HepG2 (cell line): ENCODE measurements around the gene TRIO. TPM values are rescaled to one million over a fixed set of nuclear protein-coding genes. Genes with fewer than 3 reads are reported as not detected.
A peak's percentile ranks its signal among the peaks of the same experiment; 100 is the strongest.

Experiments used
- BRF2 ChIP-seq: sonication (generic); formaldehyde crosslinking; IDR thresholded peaks from 2 replicates; pipeline ENCODE4 v1.8.1; 2022; ENCODE audit warnings: mild to moderate bottlenecking, missing genetic modification reagents
- CENPX ChIP-seq: sonication (generic); formaldehyde crosslinking; IDR thresholded peaks from 2 replicates; pipeline ENCODE4 v1.9.0; 2021; ENCODE audit warnings: mild to moderate bottlenecking, missing genetic modification reagents, moderate library complexity
- ETS1 ChIP-seq: sonication (generic); formaldehyde crosslinking; IDR thresholded peaks from 2 replicates; pipeline ENCODE4 v1.4.0; 2020; ENCODE audit warnings: missing genetic modification reagents
- GZF1 ChIP-seq: sonication (generic); formaldehyde crosslinking; IDR thresholded peaks from 2 replicates; pipeline ENCODE4 v1.5.1; 2020; ENCODE audit warnings: mild to moderate bottlenecking, missing genetic modification reagents
- HNF1B ChIP-seq: sonication (generic); formaldehyde crosslinking; IDR thresholded peaks from 2 replicates; pipeline ENCODE4 v1.5.1; 2020; ENCODE audit warnings: mild to moderate bottlenecking, moderate library complexity, missing genetic modification reagents
- JUNB ChIP-seq: sonication (generic); formaldehyde crosslinking; IDR thresholded peaks from 2 replicates; pipeline ENCODE4 v1.8.0; 2022; ENCODE audit warnings: missing genetic modification reagents, mild to moderate bottlenecking, borderline replicate concordance
- MIER3 ChIP-seq: IDR thresholded peaks from 2 replicates; pipeline ENCODE4 v1.6.1; 2016; ENCODE audit warnings: missing compliant biosample characterization, borderline replicate concordance
- MTF2 ChIP-seq: sonication (generic); formaldehyde crosslinking; IDR thresholded peaks from 2 replicates; pipeline ENCODE4 v1.5.0; 2020; ENCODE audit warnings: missing genetic modification reagents, borderline replicate concordance
- PLRG1 ChIP-seq: fragments of 450-650 bp; conservative IDR thresholded peaks from 2 replicates; pipeline ENCODE4 v1.6.1; 2016
- POGZ ChIP-seq: sonication (generic); formaldehyde crosslinking; IDR thresholded peaks from 2 replicates; pipeline ENCODE4 v1.4.0; 2020; ENCODE audit warnings: mild to moderate bottlenecking, missing genetic modification reagents
- RFXANK ChIP-seq: IDR thresholded peaks from 2 replicates; pipeline ENCODE4 v1.6.1; 2016
- SMC3 ChIP-seq: IDR thresholded peaks from 2 replicates; pipeline ENCODE4 v1.6.1; 2011; ENCODE audit warnings: low read length, improper control_type of control experiment
- ZBTB33 ChIP-seq: sonication (generic); formaldehyde crosslinking; IDR thresholded peaks from 2 replicates; pipeline ENCODE4 v1.4.0; 2020; ENCODE audit warnings: missing genetic modification reagents
- ZNF263 ChIP-seq: sonication (generic); formaldehyde crosslinking; IDR thresholded peaks from 2 replicates; pipeline ENCODE4 v1.4.0; 2020; ENCODE audit warnings: missing genetic modification reagents
- ZNF704 ChIP-seq: sonication (generic); formaldehyde crosslinking; IDR thresholded peaks from 2 replicates; pipeline ENCODE4 v1.8.1; 2023; ENCODE audit warnings: mild to moderate bottlenecking, inconsistent platforms, moderate library complexity, missing genetic modification reagents, borderline replicate concordance
- ZNF792 ChIP-seq: IDR thresholded peaks from 2 replicates; pipeline ENCODE4 v1.6.1; 2016
- ZNF800 ChIP-seq: sonication (generic); formaldehyde crosslinking; IDR thresholded peaks from 2 replicates; pipeline ENCODE4 v1.4.0; 2020; ENCODE audit warnings: missing genetic modification reagents
- ZNF883 ChIP-seq: sonication (generic); formaldehyde crosslinking; IDR thresholded peaks from 2 replicates; pipeline ENCODE4 v1.5.1; 2020; ENCODE audit warnings: mild to moderate bottlenecking, missing genetic modification reagents; ENCODE audit errors: not compliant biosample characterization
- polyA plus RNA-seq, 8 experiments: library from polyadenylated mRNA; depleted of rRNA in 3 of 8; stranded (reverse) in 7 of 8; unstranded in 1 of 8; fragments of >200 nt; fragmentation: Illumina TruSeq in 4 of 8; extraction: Trizol in 4 of 8; gene quantifications; 2 replicates each; pipeline versions ENCODE4 v1.2.1 to v1.2.3, GENCODE V29; 2011 to 2016; ENCODE audit warnings: low read depth in 4 of 8, missing spikeins in 1 of 8, mixed read lengths in 1 of 8; ENCODE audit not compliant: insufficient read depth in 1 of 8
- total RNA-seq, 5 experiments: library from RNA; depleted of rRNA; stranded (reverse); fragments of >200 nt; fragmentation: Illumina TruSeq; extraction: Trizol; gene quantifications; 2 replicates each; pipeline ENCODE4 v1.2.3, GENCODE V29; 2016; ENCODE audit warnings: low read depth in 1 of 5

The TRIO gene
- total and polyA plus RNA-seq, 2 of the 13 experiments (the other 11 are each of a cell fraction or from before 2014, with no cell fraction given): 45.2 to 45.9 TPM

- TF ChIP-seq ZBTB33 (no peak), ZNF883 (CRISPR knock-in tag) (no peak), JUNB (CRISPR knock-in tag) (no peak), MTF2 (CRISPR knock-in tag) (no peak; the same call in 1 of the 2 replicates), ETS1 (no peak), CENPX (no peak), ZNF800 (CRISPR knock-in tag) (no peak), BRF2 (CRISPR knock-in tag) (no peak), PLRG1 (no peak), MIER3 (0 out of 2 replicates have a peak, but pooled peaks have one; percentile 24), SMC3 (peak; percentile 36; the same call in 1 of the 2 replicates), ZNF792 (CRISPR knock-in tag) (no peak), RFXANK (CRISPR knock-in tag) (no peak), ZNF263 (CRISPR knock-in tag) (no peak), GZF1 (peak; percentile 97), ZNF704 (no peak), POGZ (CRISPR knock-in tag) (peak; percentile 85), HNF1B (CRISPR knock-in tag) (0 out of 2 replicates have a peak, but pooled peaks have one; percentile 43)
Observed at GRCh38 chr5:14208071-14209021, 65.2 kb downstream of the TRIO start (continued).
